GM19240 (cell line): ENCODE measurements around the gene HYDIN.
"Not testable (repeated sequence)": the region's sequence is repeated elsewhere in the genome, so short reads cannot be mapped to it uniquely, and the experiment has no call there.

ENCODE experiments used
- DNase-seq: peaks from one replicate; pipeline ENCODE4 v3.0.0; 2011; ENCODE audit warnings: low spot score; ENCODE audit not compliant: insufficient read length

Gene HYDIN

DNA sequence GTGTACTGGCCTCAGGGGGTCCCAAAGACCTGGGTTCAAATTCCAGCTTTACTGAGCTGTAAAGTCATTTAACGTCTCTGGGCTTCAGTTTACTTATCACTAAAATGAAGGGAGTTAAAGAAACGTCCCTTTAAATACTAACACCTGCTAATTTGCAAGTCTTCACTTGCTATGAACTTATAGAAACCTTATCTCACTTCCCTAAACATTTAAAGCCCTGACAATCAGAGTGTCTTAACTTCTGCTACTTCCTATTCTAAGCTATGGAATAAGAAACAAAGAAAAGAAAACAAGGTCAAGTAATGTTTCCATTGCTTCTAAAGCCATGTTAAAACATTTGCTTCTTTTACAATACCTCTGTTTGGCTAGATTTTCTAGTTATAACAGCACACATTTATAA, 87.3 kb downstream of the HYDIN start:
- DNase-seq, result not testable (repeated sequence)

DNA sequence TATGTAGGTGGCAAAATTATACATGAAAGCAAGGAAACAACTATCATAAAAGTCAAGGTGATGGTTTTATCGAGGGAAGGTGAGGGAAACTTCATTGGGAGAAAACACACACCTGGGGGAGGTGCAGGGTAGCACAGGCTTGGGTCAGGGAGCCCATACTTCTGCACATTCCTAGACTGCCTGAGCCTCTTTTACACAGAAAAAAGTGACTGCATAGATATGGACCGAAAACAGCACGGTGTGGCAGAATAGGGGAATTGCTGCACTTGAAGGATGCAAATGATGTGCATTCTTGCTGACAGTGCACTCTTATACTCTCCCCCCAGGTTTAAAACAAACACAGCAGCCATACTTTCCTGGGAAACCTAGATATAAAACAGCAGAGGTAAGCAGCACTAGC, 120.0 kb downstream of the HYDIN start:
- DNase-seq, result not testable (repeated sequence)

- not testable (repeated sequence) for DNase-seq
Measured at GRCh38 chr16:71109656-71110208, 120.8 kb downstream of the HYDIN start.

DNA sequence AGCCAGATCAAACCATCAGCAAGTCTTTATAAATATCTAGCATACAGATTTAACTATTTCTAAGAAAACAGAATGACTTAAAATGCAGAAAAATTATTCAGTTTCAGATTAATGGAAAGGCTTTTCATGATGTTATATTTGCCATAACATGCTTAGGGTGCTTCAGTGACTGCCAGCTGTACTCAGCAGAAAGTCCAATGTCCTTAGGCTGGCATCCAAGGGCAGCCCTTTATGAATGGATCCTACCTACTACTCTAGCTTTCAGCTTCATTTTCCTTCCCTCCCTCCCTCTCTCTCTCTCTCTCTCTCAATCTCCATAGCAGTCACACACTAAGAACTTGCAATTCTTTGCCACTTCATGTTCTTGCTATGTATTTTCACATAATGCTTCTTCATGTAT, 124.6 kb downstream of the HYDIN start:
- not testable (repeated sequence) for DNase-seq

- DNase-seq, result not testable (repeated sequence)
Measured at GRCh38 chr16:71083573-71083972, 146.9 kb downstream of the HYDIN start.

DNA sequence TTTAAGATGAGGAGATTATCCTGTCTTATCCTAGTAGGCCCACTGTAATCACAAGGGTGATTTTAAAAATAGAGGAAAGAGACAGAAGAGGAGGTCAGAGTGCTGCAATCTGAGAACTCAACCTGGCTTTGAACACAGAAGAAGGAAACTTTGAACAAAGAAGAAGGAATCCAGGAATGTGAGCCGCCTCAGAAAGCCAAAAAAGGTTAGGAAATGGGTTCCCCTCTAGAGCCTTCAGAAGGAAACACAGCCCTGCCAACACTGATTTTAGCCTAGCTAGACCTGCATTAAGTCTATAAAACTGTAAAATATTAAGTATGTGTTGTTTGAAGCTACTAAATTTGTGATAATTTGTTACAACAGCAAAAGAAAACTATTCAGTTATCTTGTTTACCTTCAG, 149.7 kb downstream of the HYDIN start:
- not testable (repeated sequence) for DNase-seq

- not testable (repeated sequence) for DNase-seq
Measured at GRCh38 chr16:71080262-71080661, 150.3 kb downstream of the HYDIN start.

GRCh38 chr16:71070651-71071050, 159.9 kb downstream of the HYDIN start:
- DNase-seq, result not testable (repeated sequence)

GRCh38 chr16:71069842-71070241, 160.7 kb downstream of the HYDIN start:
- not testable (repeated sequence) for DNase-seq

DNA sequence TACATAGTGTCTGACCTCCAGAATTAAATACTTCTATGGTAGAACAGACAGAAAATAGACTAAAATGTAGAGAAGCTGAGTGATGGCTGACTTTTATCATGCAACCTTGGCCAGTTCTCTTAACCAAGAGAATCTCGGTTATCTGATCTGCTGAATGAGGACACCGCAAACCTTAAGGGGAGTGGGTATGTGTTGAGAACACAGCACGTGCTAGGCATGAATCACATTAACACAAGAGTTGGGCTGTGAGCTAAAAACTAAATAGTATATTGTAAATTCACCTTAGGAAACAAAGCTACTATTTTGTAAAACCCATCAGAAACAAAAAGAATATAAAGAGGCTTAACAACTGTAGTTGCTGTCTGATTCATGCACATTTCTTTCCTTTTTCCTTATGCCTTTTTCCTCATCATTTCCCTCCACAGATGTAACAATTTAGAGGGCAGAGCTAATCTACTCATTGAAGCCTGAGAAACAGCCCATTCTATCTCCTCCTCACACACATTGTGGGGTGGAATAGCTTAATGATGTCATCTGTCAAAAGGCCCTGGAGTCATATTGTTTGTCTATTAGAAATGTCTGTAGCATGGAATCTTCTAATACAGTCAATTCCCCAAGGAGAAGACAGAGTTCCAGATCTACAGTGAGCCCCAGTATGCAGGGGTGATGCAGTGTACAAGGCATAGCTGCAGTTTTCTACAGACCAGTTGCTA, 176.5 kb downstream of the HYDIN start:
- DNase-seq, result not testable (repeated sequence)

DNA sequence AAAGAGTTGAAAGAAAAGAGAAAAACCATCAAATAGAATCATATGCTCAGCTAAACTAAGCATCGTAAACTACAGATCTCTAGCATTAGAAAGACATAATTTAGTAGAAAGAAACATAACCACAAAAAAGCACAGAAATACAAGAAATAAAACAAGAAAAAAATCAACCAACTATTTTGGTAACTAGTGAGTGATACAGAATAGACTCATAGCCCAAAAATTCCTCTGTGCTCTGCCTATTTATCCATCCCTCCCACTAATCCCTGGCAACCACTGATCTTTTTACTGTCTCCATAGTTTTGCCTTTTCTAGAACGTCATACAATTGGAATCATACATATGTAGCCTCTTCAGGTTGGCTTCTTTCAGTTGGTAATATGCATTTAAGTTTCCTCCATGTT, 180.2 kb downstream of the HYDIN start:
- DNase-seq, result not testable (repeated sequence)

- DNase-seq, result not testable (repeated sequence)
Measured at GRCh38 chr16:71039368-71040111, 191.0 kb downstream of the HYDIN start.

DNA sequence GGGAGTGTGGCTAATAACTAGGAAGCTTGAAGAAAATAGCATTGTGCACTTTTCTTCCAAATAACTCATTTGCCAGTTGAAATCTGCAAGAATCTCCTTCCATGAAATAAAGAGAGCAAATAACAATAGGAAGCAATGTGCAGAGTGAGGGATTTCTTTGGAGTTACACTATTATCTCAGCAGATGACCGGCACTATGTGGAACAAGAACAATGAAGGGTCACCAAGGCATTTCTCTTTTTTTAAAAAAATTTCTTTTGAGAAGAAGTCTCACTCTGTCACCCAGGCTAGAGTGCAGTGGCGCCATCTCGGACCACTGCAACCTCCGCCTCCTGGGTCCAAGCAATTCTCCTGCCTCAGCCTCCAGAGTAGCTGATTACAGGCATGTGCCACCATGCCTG, 192.1 kb downstream of the HYDIN start:
- DNase-seq, result not testable (repeated sequence)

GRCh38 chr16:71037987-71038386, 192.5 kb downstream of the HYDIN start:
- not testable (repeated sequence) for DNase-seq

DNA sequence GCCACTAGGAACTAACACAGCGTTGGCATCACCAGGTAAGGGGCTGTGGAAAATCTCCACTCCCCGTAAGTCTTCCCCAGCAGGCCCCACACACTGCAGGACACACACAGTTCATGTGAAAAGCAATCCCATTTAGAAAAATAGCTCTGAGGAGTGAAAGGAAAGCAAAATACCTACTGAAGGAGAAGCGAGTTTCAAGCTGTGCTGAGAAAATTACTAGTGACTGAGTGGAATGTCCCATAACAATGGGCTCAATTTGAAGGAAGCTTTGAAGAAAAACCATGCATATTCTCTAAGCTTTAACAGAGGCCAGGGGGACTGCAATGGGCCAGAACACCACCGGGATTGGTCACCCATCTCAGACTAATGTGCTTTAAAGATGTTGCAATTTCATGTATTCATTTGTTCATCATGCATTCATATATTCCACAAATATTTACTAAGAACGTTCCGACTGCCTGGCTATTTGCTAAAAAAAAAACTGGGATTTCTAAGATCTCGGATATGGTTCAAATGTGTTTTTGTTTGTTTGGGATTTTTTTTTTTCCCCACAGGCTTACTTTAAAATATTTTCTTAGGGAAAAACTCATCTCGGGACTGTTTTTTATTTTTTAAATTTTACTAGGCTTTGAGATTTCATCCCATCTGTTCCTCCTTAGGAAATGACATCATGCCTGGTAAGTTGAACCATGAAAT, 202.3 kb downstream of the HYDIN start:
- DNase-seq, result not testable (repeated sequence)

- not testable (repeated sequence) for DNase-seq
Measured at GRCh38 chr16:71027511-71027910, 203.0 kb downstream of the HYDIN start.

DNA sequence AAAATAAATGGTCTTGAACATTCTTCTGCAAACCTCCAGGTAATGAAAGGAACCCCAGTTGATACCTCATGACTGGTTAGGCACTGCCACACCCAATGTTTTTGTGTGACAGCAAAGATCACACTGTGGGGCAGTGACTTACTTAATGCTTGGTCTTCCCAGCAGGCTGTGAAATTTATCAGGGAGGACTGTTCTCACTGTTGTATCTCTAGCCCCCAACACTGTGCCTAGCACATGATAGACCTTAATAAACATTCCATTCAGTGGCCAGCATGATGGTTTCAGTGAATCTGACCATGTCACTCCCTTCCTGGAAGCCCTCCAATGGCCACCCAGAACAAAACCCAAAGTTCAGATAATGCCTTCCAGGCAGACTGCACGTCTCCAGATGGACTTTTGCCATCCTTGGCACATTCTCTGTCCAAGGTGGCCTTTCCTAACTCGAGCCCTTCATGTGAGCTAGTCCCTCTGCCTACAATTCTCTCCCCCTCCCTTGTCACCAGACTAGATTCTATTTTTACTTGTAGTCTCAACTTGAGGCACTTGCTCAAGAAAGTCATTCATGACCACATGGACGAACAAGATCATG, 206.6 kb downstream of the HYDIN start:
- DNase-seq, result not testable (repeated sequence)

DNA sequence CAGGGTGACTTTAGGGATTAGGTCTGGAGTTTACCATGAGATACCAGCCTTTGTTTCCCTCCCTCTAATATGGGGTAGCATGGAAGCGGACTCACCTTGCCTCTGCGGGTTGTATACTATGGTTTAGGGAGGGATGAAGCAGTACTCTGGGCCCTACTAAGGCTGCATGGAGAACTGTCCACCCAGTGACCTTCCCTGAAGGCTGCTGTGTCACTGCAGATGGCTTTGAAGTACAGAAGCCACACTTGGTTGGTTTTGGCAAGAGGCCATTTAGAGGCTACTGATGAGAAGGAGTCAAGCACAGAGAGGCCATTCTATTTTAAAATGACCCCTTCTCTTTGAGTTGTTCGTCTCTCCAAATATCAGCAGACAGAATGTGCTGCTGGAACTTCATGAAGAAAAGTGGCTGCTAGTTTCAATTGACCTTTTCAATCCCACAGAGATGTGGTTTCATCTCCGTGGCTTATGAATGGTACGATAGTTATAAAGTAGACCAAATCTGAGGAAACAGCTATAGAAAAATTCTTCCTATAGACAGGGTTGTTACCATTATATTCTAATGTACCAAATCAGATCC, 208.5 kb downstream of the HYDIN start:
- not testable (repeated sequence) for DNase-seq

DNA sequence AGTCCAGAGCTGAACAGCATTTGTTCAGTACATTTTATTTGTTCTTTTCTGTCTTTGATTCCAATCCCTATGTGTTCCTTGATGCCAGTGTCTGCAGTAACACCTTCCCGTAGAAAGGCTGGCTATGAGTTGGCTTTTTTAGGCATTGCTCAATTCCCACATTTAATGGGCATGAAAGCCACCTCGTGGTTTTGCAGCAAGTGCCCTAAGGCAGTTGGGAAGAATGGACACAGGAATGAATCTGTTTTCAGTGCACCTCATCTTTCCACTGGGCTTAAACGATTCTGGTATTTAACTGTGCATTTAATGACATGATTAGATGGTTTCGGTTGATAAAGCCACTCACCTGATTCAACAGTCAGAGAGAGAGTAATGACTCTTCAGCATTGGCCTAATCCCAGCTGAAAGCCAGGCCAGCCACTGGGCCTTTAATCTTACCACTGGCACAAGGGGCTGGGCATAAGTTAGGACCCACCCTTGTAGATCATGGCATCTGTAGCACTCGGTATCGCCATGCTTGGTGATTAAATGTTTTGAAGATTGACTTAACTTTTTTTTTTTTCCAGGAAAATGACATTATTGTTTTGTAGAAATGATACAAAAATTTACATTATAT, 211.3 kb downstream of the HYDIN start:
- DNase-seq, result not testable (repeated sequence)

- not testable (repeated sequence) for DNase-seq
Measured at GRCh38 chr16:71015419-71015818, 215.1 kb downstream of the HYDIN start.
